GM12891 (cell line): ENCODE results near the gene CELA2B.
"Not testable (repeated sequence)": the region's sequence is repeated elsewhere in the genome, so short reads cannot be mapped to it uniquely, and the experiment has no call there.

Experiments
- POLR2A ChIP-seq: IDR thresholded peaks from 2 replicates; pipeline ENCODE4 v1.6.1; 2011; ENCODE audit warnings: low read depth, low read length, control low read depth
- POLR2AphosphoS5 ChIP-seq: IDR thresholded peaks from 2 replicates; pipeline ENCODE4 v1.6.1; 2011; ENCODE audit warnings: low read depth, low read length, control low read depth
- TAF1 ChIP-seq: IDR thresholded peaks from 2 replicates; pipeline ENCODE4 v1.6.1; 2011; ENCODE audit warnings: low read depth, low read length, control low read depth

GRCh38 chr1:15514557-15514956, 38.7 kb downstream of the CELA2B start:
- TF ChIP-seq POLR2A, TAF1, POLR2AphosphoS5: not testable (repeated sequence)
